ENCODE results near the gene NPAS3.

- TF ChIP-seq, protein P1, sequence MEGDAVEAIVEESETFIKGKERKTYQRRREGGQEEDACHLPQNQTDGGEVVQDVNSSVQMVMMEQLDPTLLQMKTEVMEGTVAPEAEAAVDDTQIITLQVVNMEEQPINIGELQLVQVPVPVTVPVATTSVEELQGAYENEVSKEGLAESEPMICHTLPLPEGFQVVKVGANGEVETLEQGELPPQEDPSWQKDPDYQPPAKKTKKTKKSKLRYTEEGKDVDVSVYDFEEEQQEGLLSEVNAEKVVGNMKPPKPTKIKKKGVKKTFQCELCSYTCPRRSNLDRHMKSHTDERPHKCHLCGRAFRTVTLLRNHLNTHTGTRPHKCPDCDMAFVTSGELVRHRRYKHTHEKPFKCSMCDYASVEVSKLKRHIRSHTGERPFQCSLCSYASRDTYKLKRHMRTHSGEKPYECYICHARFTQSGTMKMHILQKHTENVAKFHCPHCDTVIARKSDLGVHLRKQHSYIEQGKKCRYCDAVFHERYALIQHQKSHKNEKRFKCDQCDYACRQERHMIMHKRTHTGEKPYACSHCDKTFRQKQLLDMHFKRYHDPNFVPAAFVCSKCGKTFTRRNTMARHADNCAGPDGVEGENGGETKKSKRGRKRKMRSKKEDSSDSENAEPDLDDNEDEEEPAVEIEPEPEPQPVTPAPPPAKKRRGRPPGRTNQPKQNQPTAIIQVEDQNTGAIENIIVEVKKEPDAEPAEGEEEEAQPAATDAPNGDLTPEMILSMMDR (IDR thresholded peaks at IDR 0.05), result no peak
- TF ChIP-seq POLR2A (IDR thresholded peaks at IDR 0.05) (no peak), POLR2AphosphoS5 (IDR thresholded peaks at IDR 0.05) (no peak)
Observed at GRCh38 chr14:33406766-33407165, 468.1 kb downstream of the NPAS3 start.

All from breast epithelium (tissue), 3 donors.